Right cardiac atrium (tissue), 5 donors: ENCODE results near the gene FRRS1. TPM values are rescaled to one million over a fixed set of nuclear protein-coding genes. Genes with fewer than 3 reads are reported as not detected.
A peak's percentile ranks its signal among the peaks of the same experiment; 100 is the strongest.

ENCODE experiments used
- ATAC-seq, 2 donors: fragments of 200-7000 bp; cut with Tn5 transposase; one replicate each; pipeline versions ENCODE4 v1.8.0 to v1.9.1; 2020; ENCODE audit warnings: moderate library complexity in 2 of 2, mild to moderate bottlenecking in 1 of 2
- DNase-seq, 3 donors: peaks; one replicate each; pipeline ENCODE4 v3.0.0-alpha.2; 2020
- H3K27ac ChIP-seq: one replicate; pipeline ENCODE4 v1.5.1; 2013; ENCODE audit warnings: mild to moderate bottlenecking, low read length, control low read depth, moderate library complexity
- H3K27me3 ChIP-seq: one replicate; pipeline ENCODE4 v1.6.1; 2013; ENCODE audit not compliant: control insufficient read depth, insufficient read depth
- H3K4me1 ChIP-seq: one replicate; pipeline ENCODE4 v1.6.1; 2013; ENCODE audit warnings: low read length; ENCODE audit not compliant: control insufficient read depth, insufficient read depth
- H3K4me3 ChIP-seq: one replicate; pipeline ENCODE4 v1.5.1; 2013; ENCODE audit warnings: low read length, control low read depth
- H3K9me3 ChIP-seq: one replicate; pipeline ENCODE4 v1.6.1; 2013; ENCODE audit warnings: low read length; ENCODE audit not compliant: control insufficient read depth
- WGBS: extraction: QIAGEN DNeasy Blood & Tissue Kit; methylation state at CpG from one replicate; pipeline ENCODE4 v1.1.7; 2013; 5-methylcytosine and 5-hydroxymethylcytosine counted together
- intact Hi-C, 4 donors: fragments of 100-400 bp; cut with DNase I; formaldehyde crosslinking; loops; one replicate each; pipeline versions ENCODE4 v1.11.0 to v1.14.0; 2022 to 2023
- polyA plus RNA-seq: library from polyadenylated mRNA; stranded (reverse); fragments of 200-250 nt; gene quantifications from one replicate; pipeline ENCODE4 v1.2.3, GENCODE V29; 2013
- total RNA-seq, 4 donors: library from RNA; stranded (reverse); fragmentation: NEBNext Ultra II Directional; extraction: Animal tissue kit (Norgen Biotek cat#: 25700); gene quantifications; one replicate each; pipeline ENCODE4 v1.2.1, GENCODE V29; 2021
- donor health status: healthy with polysubstance abuse.
- donor health status: DM: no; HTN: yes; CAD: no.
- donor health status: DM: no; HTN: no; CAD: no.
- donor health status: DM: no; HTN: yes; CAD: no; lungs with severe emphysema.
- donor health status: DM: yes; HTN: yes; CAD: no.

FRRS1 gene
- total and polyA plus RNA-seq, 5 donors = 1.4 to 7.6 (median 6.8) TPM

DNA sequence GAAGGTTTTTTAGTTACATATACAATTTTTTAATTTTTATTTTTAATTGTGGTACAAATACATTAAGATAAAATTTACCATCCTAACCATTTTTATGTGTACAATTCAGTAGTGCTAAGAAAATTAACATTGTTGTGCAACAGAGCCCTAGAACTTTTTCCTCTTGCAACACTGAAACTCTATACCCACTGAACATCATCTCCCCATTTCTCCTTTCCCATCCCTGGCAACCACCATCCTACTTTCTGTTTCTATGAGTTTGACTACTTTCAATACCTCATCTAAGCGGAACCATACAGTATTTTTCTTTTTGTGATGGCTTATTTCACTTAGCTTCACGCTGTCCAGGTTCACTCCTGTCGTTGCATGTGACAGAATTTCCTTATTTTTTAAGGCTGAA lies 66.4 kb downstream of the FRRS1 start:
- ATAC-seq (no peak), DNase-seq (no peak)
- WGBS = 92% methylated on average over 3 of the region's 3 CpGs
- Histone ChIP-seq H3K4me3 (no peak overlapping the region), H3K9me3 (no peaks in the 10 kb centered on the region), H3K27ac (no peak overlapping the region), H3K4me1 (no peaks in the 10 kb centered on the region), H3K27me3 (no peaks in the 10 kb centered on the region)
- intact Hi-C loops = loop anchor here in 1 of 4 donors (10.0 kb wide), 1 partner anchor 215 kb away; no protein-coding TSS in a partner anchor

DNA sequence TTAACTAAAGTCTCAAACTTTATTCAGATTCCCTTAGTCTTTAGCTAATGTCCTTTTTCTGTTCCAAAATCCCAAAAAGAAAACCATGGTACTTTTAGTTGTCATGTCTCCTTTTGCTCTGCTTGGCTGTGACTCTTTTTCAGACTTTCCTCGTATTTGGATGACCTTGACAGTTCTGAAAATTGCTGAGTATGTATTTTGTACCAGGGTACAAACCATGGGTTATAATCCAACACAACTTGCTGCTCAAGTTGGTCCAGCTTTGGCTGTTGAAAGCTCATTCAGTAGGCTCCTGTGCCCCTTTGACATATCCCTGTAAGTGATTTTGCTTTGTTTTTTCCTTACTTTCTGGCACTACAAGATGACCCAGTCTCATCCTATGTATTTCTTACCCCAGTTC lies 68.9 kb downstream of the FRRS1 start:
- Histone ChIP-seq H3K27ac (no peak overlapping the region), H3K4me1 (no peaks in the 10 kb centered on the region), H3K4me3 (no peak overlapping the region), H3K9me3 (no peaks in the 10 kb centered on the region), H3K27me3 (no peaks in the 10 kb centered on the region)
- ATAC-seq (no peak), DNase-seq (no peak)
- intact Hi-C loops = no loop called here
- 53% methylated on average over 1 of the region's 1 CpG for WGBS

DNA sequence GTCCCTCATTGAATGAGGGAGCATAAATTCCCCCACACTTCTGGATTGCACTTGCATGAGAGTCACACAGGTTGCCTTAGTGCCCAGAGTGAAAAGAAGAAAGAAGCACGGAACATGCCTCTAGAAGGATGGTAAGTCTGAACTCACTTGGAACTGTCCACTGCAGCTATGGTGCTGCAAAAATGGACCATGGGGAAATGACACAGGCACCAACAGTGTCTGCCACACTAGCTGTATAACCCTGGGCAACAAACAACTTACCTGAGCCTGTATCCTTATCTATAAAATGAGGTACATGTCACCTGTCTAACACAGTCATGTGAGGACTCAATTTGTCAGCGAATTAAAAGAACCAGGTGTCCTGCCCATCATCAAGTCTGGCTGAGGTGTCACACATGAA lies 69.8 kb downstream of the FRRS1 start:
- H3K9me3 ChIP-seq = no peaks in the 10 kb centered on the region
- no peak overlapping the region for H3K4me3 ChIP-seq
- no peaks in the 10 kb centered on the region for H3K27me3 ChIP-seq
- H3K27ac ChIP-seq = no peak overlapping the region
- intact Hi-C loops = no loop called here
- ATAC-seq (peak in 1 of 2 donors; percentile 32), DNase-seq (no peak)
- H3K4me1 ChIP-seq = peaks cover 5% of the 10 kb centered on the region
- WGBS = 92% methylated on average over 2 of the region's 2 CpGs

DNA sequence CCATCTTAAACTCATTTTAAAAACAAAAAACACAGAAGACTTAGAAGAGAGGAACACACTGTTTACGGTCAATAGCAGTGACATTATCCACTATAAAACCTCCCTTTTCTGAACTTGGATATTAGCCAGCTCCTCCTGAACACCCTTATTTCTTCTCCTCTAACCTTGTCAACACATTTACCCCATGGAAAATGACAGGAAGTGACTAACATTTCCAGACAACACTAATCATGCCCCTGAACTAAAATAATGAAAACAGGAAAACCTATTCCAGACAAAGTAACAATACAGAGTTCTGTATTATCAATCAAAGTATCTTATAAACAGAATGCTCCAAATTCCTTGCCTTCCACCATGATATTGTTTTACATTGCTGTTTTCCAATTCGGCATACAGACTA lies 75.3 kb downstream of the FRRS1 start:
- Histone ChIP-seq H3K27ac (no peak overlapping the region), H3K4me3 (no peak overlapping the region), H3K4me1 (peaks cover 5% of the 10 kb centered on the region), H3K27me3 (no peaks in the 10 kb centered on the region), H3K9me3 (no peaks in the 10 kb centered on the region)
- no peak for DNase-seq
- intact Hi-C loops = no loop called here
- peak; percentile 45 to 67 for ATAC-seq
- WGBS = 58% methylated on average over 2 of the region's 2 CpGs

DNA sequence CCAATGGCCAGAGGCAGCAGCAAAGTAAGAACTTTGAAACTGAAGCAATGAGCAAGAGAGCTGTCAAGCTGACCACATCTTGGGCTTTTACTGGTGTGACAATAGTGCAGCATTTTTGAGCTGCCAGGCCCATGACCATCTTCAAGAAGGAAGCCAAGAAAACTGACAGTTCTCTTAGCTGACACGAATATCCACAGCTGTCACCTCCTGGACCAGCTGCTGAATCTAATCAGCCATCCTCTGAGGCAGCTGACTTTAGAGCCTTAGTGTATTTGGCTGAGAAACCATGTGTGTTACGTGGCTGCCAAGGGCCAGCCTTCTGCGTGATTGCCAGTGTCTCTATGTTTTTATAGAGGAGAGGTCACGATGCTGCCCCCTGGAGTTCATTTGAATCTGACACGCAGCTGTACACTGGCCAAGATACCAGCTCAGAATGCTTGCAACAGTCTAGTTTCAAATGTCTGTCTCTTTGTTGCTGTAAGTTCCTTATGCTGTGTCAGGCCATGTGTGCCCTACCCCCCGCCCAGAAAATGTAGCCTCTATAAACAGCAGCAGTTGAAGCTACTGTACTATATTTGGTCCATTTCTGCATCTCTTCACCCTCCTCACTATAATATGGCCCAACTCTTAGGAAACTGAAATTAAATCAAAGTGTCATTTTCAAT lies 80.8 kb downstream of the FRRS1 start:
- peak; percentile 85 to 92 (median 87) for DNase-seq
- Histone ChIP-seq H3K27me3 (no peaks in the 10 kb centered on the region), H3K9me3 (no peaks in the 10 kb centered on the region), H3K4me3 (no peak overlapping the region), H3K4me1 (peaks cover 9% of the 10 kb centered on the region), H3K27ac (peak overlapping the region; percentile 96)
- ATAC-seq = peak; percentile 93 to 94
- WGBS = 8% methylated on average over 6 of the region's 6 CpGs
- intact Hi-C loops = loop anchor here in 1 of 4 donors (5.0 kb wide), 1 partner anchor 38 kb away; the partner anchor contains the start of gene PALMD

DNA sequence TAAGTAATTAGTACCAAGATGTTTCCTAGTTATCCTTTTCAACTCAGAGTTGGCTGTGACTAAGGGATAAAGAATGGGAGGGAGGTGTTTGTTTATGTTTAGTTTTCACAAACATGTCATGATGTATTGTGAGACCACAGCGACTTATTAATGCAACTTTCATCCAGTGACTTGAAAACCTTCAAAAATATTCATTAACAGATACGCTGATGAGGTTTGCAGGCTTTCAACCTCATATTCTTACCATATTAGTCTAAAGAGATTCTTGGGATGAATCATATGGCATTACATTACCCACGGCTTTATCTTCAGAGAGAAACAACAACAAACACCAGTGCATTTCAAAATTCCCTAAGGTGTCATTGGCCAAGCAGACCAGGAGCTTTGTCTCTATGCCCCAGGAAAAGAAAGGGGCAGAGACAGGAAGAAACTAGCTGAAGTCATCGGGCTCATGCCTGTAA lies 84.1 kb downstream of the FRRS1 start:
- ATAC-seq = no peak
- 69% methylated on average over 4 of the region's 4 CpGs for WGBS
- Histone ChIP-seq H3K9me3 (no peaks in the 10 kb centered on the region), H3K27ac (no peak overlapping the region), H3K4me3 (no peak overlapping the region), H3K4me1 (peaks cover 9% of the 10 kb centered on the region), H3K27me3 (no peaks in the 10 kb centered on the region)
- DNase-seq = no peak
- intact Hi-C loops = loop anchor here in 1 of 4 donors (5.0 kb wide), 1 partner anchor 35 kb away; the partner anchor contains the start of gene PALMD

DNA sequence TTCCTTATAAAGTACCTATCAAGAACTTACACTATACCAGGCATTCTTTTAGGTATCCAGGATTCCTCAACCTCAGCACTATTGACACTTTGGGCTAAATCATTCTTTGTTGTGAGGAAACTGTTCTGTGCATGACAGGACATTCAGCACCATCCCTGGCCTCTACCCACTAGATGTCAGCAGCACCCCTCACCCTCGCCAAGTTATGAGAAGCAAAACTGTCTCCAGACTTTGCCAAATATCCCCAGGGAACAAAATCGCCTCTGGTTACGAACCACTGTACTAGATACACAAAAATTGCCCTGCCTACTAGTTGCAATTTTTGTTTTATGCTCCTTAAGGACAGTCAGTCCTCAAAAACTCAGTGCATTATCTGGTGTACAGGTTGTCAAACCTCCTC lies 84.9 kb downstream of the FRRS1 start:
- 54% methylated on average over 3 of the region's 3 CpGs for WGBS
- peak; percentile 29 to 55 (median 53) for DNase-seq
- Histone ChIP-seq H3K4me1 (peaks cover 9% of the 10 kb centered on the region), H3K27me3 (no peaks in the 10 kb centered on the region), H3K27ac (peak overlapping the region; percentile 70), H3K4me3 (no peak overlapping the region), H3K9me3 (no peaks in the 10 kb centered on the region)
- peak; percentile 13 to 48 for ATAC-seq
- intact Hi-C loops = loop anchor here in 1 of 4 donors (5.0 kb wide), 1 partner anchor 34 kb away; the partner anchor contains the start of gene PALMD

DNA sequence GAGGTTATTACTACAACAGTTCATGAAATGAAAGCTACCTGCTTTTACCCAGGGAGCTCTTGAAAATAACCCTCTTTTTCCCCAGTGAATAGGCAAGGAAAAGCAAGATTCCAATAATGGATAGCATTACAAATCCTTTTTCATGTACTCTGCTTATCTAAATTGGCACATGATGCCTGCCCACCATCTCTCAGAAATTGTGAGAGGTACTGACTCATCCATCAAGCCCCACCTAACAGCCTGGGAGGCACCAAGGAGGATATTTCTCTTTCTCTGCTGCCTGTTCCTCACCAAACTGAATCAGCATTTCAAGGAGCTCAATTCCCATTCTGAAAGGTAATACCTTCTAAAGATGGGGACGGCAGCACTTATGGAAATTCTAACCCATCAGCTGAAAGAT lies 86.2 kb downstream of the FRRS1 start:
- 70% methylated on average over 1 of the region's 1 CpG for WGBS
- peaks cover 5% of the 10 kb centered on the region for H3K4me1 ChIP-seq
- intact Hi-C loops = loop anchor here in 1 of 4 donors (5.0 kb wide), 1 partner anchor 33 kb away; the partner anchor contains the start of gene PALMD

DNA sequence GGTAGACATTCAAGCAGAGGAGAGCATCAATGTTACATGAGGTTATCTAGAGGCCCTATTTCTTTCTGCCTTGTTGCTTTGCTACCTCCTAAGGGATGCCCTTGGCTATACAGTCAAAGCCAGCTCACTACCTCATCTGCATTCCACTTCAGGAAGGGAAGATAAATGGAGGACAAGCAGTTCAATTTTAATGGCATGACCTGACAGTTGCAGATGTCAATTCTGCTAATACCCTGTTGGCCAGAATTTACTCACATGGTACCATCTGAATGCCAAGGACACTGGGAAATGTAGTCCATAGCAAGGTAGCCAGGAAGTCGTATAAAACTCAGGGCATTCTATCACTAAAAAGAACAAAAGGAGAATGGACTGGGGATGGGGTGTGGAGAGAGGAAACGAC lies 89.0 kb downstream of the FRRS1 start:
- H3K27me3 ChIP-seq = no peaks in the 10 kb centered on the region
- peaks cover 10% of the 10 kb centered on the region for H3K4me1 ChIP-seq
- H3K9me3 ChIP-seq = no peaks in the 10 kb centered on the region
- ATAC-seq = peak; percentile 34 to 59
- H3K4me3 ChIP-seq = no peak overlapping the region
- intact Hi-C loops = no loop called here
- no peak for DNase-seq
- 88% methylated on average over 2 of the region's 2 CpGs for WGBS
- peak overlapping the region; percentile 2 for H3K27ac ChIP-seq

More for the DNA sequence above, 86.2 kb downstream of the FRRS1 start:
- Histone ChIP-seq H3K4me3 (no peak overlapping the region), H3K27me3 (no peaks in the 10 kb centered on the region), H3K27ac (no peak overlapping the region), H3K9me3 (no peaks in the 10 kb centered on the region)
- DNase-seq (no peak), ATAC-seq (peak in 1 of 2 donors; percentile 75)

DNA sequence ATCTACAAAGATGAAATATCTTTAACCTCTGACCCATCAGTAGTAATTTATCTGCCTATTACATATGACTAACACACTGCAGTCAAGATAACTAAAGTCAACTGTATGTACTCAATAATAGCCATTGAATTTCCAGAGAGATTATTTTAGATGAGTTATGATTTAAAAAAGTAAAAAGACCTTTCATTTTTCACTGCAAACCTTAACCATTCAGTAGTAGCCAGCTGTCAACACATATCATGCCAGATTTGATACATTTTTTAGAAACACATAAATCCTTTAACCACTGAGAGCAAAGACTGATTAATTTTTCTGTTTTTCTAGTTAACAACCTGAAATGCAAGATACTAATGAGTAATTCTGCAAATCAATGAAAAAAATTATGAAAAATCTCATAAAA lies 89.6 kb downstream of the FRRS1 start:
- Histone ChIP-seq H3K4me1 (peaks cover 14% of the 10 kb centered on the region), H3K27ac (no peak overlapping the region), H3K9me3 (no peaks in the 10 kb centered on the region), H3K4me3 (no peak overlapping the region), H3K27me3 (no peaks in the 10 kb centered on the region)
- ATAC-seq (no peak), DNase-seq (no peak)
- intact Hi-C loops = no loop called here

DNA sequence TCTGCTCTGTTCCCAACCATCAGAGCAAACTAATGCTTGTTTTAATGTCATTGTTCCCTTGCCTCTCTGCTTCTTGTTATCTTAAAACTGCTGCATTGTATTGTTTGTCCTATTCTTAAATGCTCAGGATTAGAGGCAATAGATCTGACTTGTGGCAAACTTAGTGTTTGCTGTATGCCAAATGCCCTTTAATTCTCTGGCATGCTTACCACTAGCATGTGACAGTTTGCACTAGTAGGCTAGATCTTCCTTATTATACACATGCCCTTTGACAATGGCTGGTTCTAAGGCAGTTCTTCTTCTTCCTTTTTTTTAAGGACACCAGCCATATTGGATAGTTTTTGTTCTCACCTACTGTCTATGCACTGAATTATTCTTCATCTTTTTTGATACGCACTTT lies 90.4 kb downstream of the FRRS1 start:
- ATAC-seq = no peak
- Histone ChIP-seq H3K27me3 (no peaks in the 10 kb centered on the region), H3K4me3 (no peak overlapping the region), H3K9me3 (no peaks in the 10 kb centered on the region), H3K4me1 (peaks cover 17% of the 10 kb centered on the region), H3K27ac (peak overlapping the region; percentile 85)
- WGBS = 98% methylated on average over 1 of the region's 1 CpG
- DNase-seq = no peak
- intact Hi-C loops = no loop called here
